ENCODE measurements around the gene RPS6KB1.
"Not testable (repeated sequence)": the region's sequence is repeated elsewhere in the genome, so short reads cannot be mapped to it uniquely, and the experiment has no call there.

The RPS6KB1 gene

GRCh38 chr17:59888145-59888750 lies 4.7 kb upstream of the RPS6KB1 start:
- H3K9me3 ChIP-seq (ENCODE audit: control insufficient read depth, insufficient read depth, low read length), result no peaks in the 10 kb centered on the region
- H3K4me1 ChIP-seq (ENCODE audit: insufficient read depth, low read length), result no peaks in the 10 kb centered on the region
- H3K9ac ChIP-seq (ENCODE audit: low read depth, low read length), result no peak overlapping the region
- peaks cover 14% of the 10 kb centered on the region for H3K36me3 ChIP-seq (ENCODE audit: insufficient read depth, low read length)

GRCh38 chr17:59890720-59891119 lies 2.2 kb upstream of the RPS6KB1 start:
- no peaks in the 10 kb centered on the region for H3K9me3 ChIP-seq (ENCODE audit: control insufficient read depth, insufficient read depth, low read length)
- peaks cover 4% of the 10 kb centered on the region; the same call in 1 of the 2 replicates for H3K36me3 ChIP-seq (ENCODE audit: insufficient read depth, low read length)
- H3K4me1 ChIP-seq (ENCODE audit: insufficient read depth, low read length), result peaks cover 9% of the 10 kb centered on the region; the same call in 1 of the 2 replicates
- H3K9ac ChIP-seq (ENCODE audit: low read depth, low read length), result no peak overlapping the region

GRCh38 chr17:59892251-59892923 lies 534 bp upstream of the RPS6KB1 start:
- no peaks in the 10 kb centered on the region for H3K9me3 ChIP-seq (ENCODE audit: control insufficient read depth, insufficient read depth, low read length)
- no peaks in the 10 kb centered on the region for H3K36me3 ChIP-seq (ENCODE audit: insufficient read depth, low read length)
- H3K9ac ChIP-seq (ENCODE audit: low read depth, low read length), result peak overlapping the region; percentile 93
- H3K4me1 ChIP-seq (ENCODE audit: insufficient read depth, low read length), result peaks cover 9% of the 10 kb centered on the region; the same call in 1 of the 2 replicates

GRCh38 chr17:59893676-59894100 lies 767 bp downstream of the RPS6KB1 start:
- H3K4me1 ChIP-seq (ENCODE audit: insufficient read depth, low read length), result peaks cover 9% of the 10 kb centered on the region; the same call in 1 of the 2 replicates
- no peaks in the 10 kb centered on the region for H3K36me3 ChIP-seq (ENCODE audit: insufficient read depth, low read length)
- no peaks in the 10 kb centered on the region for H3K9me3 ChIP-seq (ENCODE audit: control insufficient read depth, insufficient read depth, low read length)
- H3K9ac ChIP-seq (ENCODE audit: low read depth, low read length), result peak overlapping the region; percentile 93

- Histone ChIP-seq H3K9ac (ENCODE audit: low read depth, low read length) (no peak overlapping the region), H3K36me3 (ENCODE audit: insufficient read depth, low read length) (no peaks in the 10 kb centered on the region), H3K9me3 (ENCODE audit: control insufficient read depth, insufficient read depth, low read length) (no peaks in the 10 kb centered on the region), H3K4me1 (ENCODE audit: insufficient read depth, low read length) (peaks cover 9% of the 10 kb centered on the region; the same call in 1 of the 2 replicates)
These were observed 4.2 kb downstream of the RPS6KB1 start for GRCh38 chr17:59897090-59897489.

- H3K9ac ChIP-seq (ENCODE audit: low read depth, low read length), result no peak overlapping the region
- no peaks in the 10 kb centered on the region for H3K36me3 ChIP-seq (ENCODE audit: insufficient read depth, low read length)
- peaks cover 6% of the 10 kb centered on the region; the same call in 1 of the 2 replicates for H3K4me1 ChIP-seq (ENCODE audit: insufficient read depth, low read length)
- no peaks in the 10 kb centered on the region for H3K9me3 ChIP-seq (ENCODE audit: control insufficient read depth, insufficient read depth, low read length)
These were observed 6.2 kb downstream of the RPS6KB1 start for GRCh38 chr17:59899099-59899498.

GRCh38 chr17:59901604-59902003 lies 8.7 kb downstream of the RPS6KB1 start:
- Histone ChIP-seq H3K4me1 (ENCODE audit: insufficient read depth, low read length) (no peaks in the 10 kb centered on the region), H3K9me3 (ENCODE audit: control insufficient read depth, insufficient read depth, low read length) (no peaks in the 10 kb centered on the region), H3K36me3 (ENCODE audit: insufficient read depth, low read length) (no peaks in the 10 kb centered on the region), H3K9ac (ENCODE audit: low read depth, low read length) (no peak overlapping the region)

- H3K9me3 ChIP-seq (ENCODE audit: control insufficient read depth, insufficient read depth, low read length), result no peaks in the 10 kb centered on the region
- no peaks in the 10 kb centered on the region for H3K36me3 ChIP-seq (ENCODE audit: insufficient read depth, low read length)
- H3K9ac ChIP-seq (ENCODE audit: low read depth, low read length), result no peak overlapping the region
- no peaks in the 10 kb centered on the region for H3K4me1 ChIP-seq (ENCODE audit: insufficient read depth, low read length)
These were observed 10.5 kb downstream of the RPS6KB1 start for GRCh38 chr17:59903455-59903854.

GRCh38 chr17:59907467-59907866 lies 14.5 kb downstream of the RPS6KB1 start:
- H3K36me3 ChIP-seq (ENCODE audit: insufficient read depth, low read length), result no peaks in the 10 kb centered on the region
- no peak overlapping the region for H3K9ac ChIP-seq (ENCODE audit: low read depth, low read length)
- H3K9me3 ChIP-seq (ENCODE audit: control insufficient read depth, insufficient read depth, low read length), result no peaks in the 10 kb centered on the region
- no peaks in the 10 kb centered on the region for H3K4me1 ChIP-seq (ENCODE audit: insufficient read depth, low read length)

GRCh38 chr17:59914274-59914854 lies 21.4 kb downstream of the RPS6KB1 start:
- Histone ChIP-seq H3K9ac (ENCODE audit: low read depth, low read length) (no peak overlapping the region), H3K36me3 (ENCODE audit: insufficient read depth, low read length) (peaks cover 10% of the 10 kb centered on the region), H3K9me3 (ENCODE audit: control insufficient read depth, insufficient read depth, low read length) (no peaks in the 10 kb centered on the region), H3K4me1 (ENCODE audit: insufficient read depth, low read length) (no peaks in the 10 kb centered on the region)

- H3K4me1 ChIP-seq (ENCODE audit: insufficient read depth, low read length), result no peaks in the 10 kb centered on the region
- no peak overlapping the region for H3K9ac ChIP-seq (ENCODE audit: low read depth, low read length)
- peaks cover 10% of the 10 kb centered on the region for H3K36me3 ChIP-seq (ENCODE audit: insufficient read depth, low read length)
- no peaks in the 10 kb centered on the region for H3K9me3 ChIP-seq (ENCODE audit: control insufficient read depth, insufficient read depth, low read length)
These were observed 23.5 kb downstream of the RPS6KB1 start for GRCh38 chr17:59916446-59916845.

- not testable (repeated sequence) for H3K9ac ChIP-seq (ENCODE audit: low read depth, low read length); H3K4me1 ChIP-seq (ENCODE audit: insufficient read depth, low read length); H3K36me3 ChIP-seq (ENCODE audit: insufficient read depth, low read length); H3K9me3 ChIP-seq (ENCODE audit: control insufficient read depth, insufficient read depth, low read length)
These were observed 27.7 kb downstream of the RPS6KB1 start for GRCh38 chr17:59920637-59921036.

GRCh38 chr17:59930121-59930520 lies 37.2 kb downstream of the RPS6KB1 start:
- not testable (repeated sequence) for H3K9ac ChIP-seq (ENCODE audit: low read depth, low read length); H3K4me1 ChIP-seq (ENCODE audit: insufficient read depth, low read length); H3K9me3 ChIP-seq (ENCODE audit: control insufficient read depth, insufficient read depth, low read length)
- H3K36me3 ChIP-seq (ENCODE audit: insufficient read depth, low read length), result peaks cover 15% of the 10 kb centered on the region; the same call in 1 of the 2 replicates

- not testable (repeated sequence) for H3K9me3 ChIP-seq (ENCODE audit: control insufficient read depth, insufficient read depth, low read length); H3K4me1 ChIP-seq (ENCODE audit: insufficient read depth, low read length); H3K9ac ChIP-seq (ENCODE audit: low read depth, low read length)
- H3K36me3 ChIP-seq (ENCODE audit: insufficient read depth, low read length), result peaks cover 16% of the 10 kb centered on the region; the same call in 1 of the 2 replicates
These were observed 37.8 kb downstream of the RPS6KB1 start for GRCh38 chr17:59930768-59931167.

GRCh38 chr17:59933317-59933716 lies 40.4 kb downstream of the RPS6KB1 start:
- not testable (repeated sequence) for H3K9ac ChIP-seq (ENCODE audit: low read depth, low read length); H3K4me1 ChIP-seq (ENCODE audit: insufficient read depth, low read length); H3K9me3 ChIP-seq (ENCODE audit: control insufficient read depth, insufficient read depth, low read length)
- peaks cover 25% of the 10 kb centered on the region for H3K36me3 ChIP-seq (ENCODE audit: insufficient read depth, low read length)
